NCI-H128 (cell line): Measurements from ENCODE around the gene MAGIX.

Experiments used
- DNase-seq: peaks from one replicate; lab custom pipeline; 2025; ENCODE audit not compliant: unreplicated experiment; lab: John Stamatoyannopoulos, UW

Gene MAGIX

DNA sequence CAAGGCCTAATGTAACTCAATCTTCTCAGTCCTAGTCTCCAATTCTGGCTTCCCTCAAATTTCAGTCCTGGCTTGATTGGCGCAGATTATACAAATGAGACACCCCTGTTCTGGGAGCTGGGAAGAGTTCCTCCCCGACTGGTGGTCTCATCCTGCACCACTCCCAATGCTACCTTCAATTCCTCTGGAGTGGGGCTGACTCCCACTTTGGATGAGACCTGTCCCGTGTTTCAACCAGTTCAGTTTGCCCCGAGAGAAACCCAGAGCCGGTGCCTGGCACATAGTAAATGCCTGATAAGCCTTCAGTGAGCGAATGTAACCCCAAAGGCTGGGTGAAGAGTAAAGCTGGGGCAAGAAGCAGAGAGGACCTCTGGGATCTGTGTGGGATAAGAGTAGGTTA, 41.5 kb downstream of the MAGIX start:
- DNase-seq, result no peak

DNA sequence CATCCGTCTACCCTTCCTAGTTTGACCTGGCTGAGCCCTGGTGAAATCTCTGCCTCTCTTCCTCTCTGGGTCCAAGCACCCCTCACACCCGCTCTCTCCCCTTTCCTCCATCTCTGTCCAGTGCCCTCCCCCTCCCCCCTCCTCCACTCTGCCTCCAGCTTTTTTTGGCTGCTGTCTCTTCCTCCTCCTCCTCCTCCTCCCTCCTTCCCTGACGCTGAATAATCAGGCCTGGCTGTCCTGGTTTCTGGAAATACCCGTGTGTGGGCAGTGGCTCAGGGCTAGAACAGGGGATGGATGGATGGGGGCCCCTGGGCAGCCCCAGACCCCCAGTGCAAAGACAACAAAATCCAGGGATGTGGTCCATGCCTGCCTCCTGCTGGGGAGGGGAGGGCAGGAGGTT, 42.2 kb downstream of the MAGIX start:
- no peak for DNase-seq

DNA sequence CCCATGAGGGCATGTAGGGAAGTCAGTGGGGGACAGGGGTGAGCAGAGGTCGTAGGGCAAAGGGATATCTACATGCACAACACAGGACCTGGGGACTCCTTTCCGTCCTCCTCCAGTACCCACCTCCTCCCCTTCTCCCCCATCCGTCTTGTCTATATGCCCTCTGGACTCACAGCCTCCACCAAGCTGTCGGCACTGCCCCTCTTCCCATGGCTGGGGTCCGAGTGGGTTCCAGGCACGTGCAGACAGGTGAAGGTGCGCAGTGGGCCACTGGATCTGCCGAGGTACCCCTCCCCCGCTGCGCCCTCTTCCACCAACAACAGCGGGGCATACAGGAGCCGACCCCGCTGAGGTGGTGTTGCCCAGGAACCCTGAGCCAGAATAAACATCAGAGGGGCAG, 42.9 kb downstream of the MAGIX start:
- DNase-seq, result no peak

DNA sequence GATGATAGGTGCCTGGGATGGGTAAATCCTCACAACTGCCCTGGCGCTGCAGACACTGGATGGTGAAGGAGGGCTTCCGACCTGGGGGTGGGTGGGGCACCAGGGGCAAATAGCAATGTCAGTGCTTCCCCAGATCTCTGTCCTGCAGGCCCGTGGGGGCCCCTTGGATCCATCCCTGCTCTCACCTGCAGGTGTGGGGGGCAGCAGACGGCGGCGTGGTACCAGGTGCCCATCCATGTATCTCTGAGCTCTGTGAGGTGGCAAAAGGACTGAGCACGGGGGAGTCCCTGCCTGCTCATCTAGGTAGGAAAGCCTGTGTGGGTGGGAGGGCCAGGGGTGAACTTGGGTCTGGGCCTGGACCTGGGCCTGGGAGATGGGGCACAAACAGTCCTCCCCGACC, 44.0 kb downstream of the MAGIX start:
- no peak for DNase-seq

DNA sequence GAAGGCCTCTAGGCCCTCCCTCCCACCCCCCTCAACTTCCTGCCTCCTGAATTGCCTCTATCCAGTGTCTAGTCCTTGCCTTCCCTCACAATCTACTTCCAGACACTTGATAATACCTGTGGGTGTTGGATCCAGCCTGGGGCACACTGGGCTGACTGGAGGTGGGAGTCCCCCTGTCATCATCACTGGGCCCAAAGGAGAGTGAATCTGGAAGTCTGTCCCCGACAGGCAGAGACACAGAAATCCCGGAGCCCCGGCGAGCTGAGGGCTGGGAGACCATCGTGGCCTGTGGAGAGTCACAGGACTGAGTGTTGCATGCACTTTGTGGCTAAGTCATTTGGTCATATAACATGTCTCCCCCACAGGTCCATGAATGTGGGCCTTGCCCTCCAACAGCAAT, 45.8 kb downstream of the MAGIX start:
- DNase-seq, result no peak

DNA sequence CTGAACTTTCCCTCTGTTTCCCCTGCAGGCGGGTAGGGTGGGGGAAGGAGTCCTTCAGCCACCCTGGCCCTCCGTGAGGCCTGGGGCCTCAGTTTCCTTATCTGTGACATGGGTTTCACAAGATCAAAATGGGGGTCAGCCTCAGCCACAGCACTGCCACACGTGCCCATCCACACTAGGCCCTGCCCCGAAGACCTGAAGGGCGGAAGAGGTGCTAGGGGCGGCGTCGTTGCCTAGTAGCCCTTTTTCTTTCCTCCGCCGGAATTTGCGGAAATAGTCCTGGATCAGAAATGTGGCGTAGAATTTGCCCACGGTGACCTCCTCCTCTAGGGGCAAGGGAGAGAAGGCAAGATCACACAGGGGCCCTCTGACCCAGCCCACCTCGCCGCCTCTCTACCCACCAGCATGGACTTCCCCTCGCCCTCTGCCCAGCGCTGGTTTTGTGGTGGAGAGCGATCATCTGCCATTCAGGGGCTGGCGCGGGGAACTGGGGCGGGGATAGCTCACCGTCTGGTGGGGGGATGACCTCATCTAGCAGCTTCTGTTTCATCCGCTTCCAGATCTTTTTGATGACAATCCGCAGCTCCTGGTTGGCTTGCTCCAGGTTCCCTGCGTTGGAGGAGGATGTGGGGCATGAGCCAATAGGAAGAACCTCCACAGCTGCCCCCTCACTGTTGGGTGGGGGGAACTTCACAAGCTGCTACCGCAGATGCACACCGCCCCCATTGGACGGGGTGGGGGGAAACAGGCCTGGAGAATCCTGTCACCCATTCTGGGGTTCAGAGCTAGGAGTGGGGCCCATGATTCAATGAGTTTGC, 47.1 kb downstream of the MAGIX start:
- DNase-seq, result no peak

DNA sequence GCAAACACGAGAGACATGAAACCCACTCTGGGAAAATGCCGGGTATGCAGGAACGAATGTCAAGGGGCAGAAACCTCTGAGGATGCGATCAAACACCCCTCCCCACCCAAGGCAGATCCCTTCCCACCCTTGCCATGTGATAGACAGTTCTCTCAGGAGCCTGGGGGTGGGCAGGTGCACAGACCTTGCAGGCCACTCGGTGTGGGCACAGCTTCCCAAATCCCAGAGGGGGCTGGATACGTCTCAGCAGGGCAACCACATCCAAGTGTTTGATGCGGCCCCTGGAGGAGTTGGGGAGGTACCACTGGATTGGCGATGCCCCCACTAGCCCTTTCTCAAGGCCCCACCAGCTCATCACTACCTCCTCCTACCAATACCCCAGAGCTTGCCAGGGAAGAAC, 47.8 kb downstream of the MAGIX start:
- DNase-seq, result no peak

DNA sequence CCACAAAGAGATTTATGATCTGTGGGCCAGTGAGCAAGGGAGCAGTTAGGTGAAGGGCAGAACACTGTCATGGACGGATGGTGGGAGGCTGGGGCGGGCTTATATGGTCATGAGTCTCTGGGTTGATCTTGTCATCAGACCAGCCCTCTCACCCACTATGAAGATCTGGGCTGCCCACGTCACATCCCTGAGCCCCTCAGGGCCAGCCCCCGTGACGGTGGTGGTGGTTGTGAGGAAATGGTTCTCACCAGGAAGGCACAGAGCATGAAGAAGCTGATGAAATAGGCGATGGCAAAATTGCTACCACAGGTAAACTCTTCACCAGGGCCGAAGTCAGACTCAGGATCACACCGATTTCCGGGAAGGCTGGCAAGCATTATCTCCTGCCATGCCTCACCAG, 48.5 kb downstream of the MAGIX start:
- no peak for DNase-seq

DNA sequence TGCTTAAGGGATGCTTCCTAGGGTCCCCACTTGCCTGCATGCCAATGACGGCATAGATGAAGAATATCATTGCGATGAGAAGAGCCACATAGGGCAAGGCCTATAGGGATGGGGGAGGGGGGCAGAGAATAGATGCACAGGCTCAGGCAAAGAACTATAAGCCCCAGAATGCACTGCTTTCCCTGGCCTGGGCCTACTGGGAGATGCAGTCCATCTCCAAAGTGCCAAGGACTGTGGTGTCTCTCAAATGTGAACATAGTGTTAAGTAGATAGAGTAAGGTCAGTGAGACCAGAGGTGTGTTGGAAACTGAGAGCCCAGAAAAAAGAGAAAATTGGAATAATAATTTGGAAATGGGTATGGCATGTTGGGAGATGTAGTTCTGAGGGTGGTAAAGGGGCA, 49.7 kb downstream of the MAGIX start:
- DNase-seq, result no peak

DNA sequence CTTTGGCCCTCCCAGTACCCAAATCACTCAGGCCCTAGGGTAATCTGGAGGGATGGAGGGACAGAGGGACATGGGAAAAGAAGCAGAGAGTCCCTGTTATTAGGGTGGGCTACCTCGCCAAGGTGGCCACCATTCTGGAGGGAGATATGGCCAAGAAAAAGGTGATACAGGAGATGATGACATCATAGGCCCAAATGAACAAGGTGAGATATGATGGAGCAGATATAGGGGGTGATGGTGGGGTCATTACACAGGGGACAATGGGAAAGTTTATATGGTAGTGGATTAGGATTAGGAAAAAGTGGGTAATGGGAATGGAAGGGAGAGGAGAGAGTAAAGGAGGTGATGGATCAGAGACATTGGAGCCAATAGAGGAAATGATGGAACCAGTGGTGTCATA, 50.3 kb downstream of the MAGIX start:
- DNase-seq, result no peak

DNA sequence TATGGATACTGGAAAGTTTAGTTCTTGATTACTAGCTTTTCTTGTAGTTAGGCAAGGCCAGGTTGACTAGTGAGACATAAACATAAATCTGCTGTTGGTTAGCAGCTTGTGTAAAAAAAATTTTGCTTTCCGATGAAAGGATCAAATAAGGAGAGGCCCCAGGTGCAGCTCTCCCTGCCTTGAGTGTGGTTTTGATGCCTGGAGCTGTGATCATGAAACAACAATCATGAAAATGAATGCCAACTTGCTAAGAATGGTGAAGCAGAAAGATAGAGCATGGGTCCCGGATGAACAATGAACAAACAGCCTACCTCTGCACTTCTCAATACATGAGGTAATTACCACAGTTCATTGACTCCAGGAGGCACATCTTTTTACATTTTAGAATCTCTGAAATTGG, 51.9 kb downstream of the MAGIX start:
- no peak for DNase-seq

DNA sequence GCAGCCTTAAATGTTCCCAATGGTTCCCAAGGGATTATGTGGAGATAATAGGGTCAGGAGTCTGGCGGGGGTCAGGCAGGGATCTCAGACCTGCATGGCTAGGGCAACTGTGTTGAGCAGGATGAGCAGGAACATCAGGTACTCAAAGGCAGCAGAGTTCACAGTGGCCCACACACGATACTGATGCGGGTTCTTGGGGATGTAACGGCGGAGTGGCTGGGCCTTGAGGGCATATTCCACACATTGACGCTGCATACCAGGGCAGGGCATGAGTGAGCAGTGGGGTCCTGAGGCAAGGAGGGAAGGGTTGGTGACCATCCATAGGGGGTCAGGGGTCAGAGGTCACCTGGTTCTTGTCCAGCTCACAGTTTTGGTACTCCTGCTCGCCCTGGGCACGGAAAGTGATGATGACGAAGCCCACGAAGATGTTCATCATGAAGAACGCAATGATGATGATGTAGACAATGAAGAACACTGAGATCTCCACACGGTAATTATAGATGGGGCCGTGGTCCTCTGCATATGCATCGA, 52.5 kb downstream of the MAGIX start:
- no peak for DNase-seq
